Dendritic cell treated with granulocyte-macrophage colony-stimulating factor and Interleukin-4, amounts not matched to agents 40 ng/mL and 50 ng/mL, for 4 days (primary cell): Measurements from ENCODE around the gene MTUS2.

Experiments
- H3K27ac Mint-ChIP-seq: one replicate; pipeline ENCODE4 v1.8.0; 2022; ENCODE audit warnings: mild to moderate bottlenecking, mixed read lengths
- H3K27me3 Mint-ChIP-seq: one replicate; pipeline ENCODE4 v1.8.0; 2022; ENCODE audit warnings: mild to moderate bottlenecking, mixed read lengths
- H3K36me3 Mint-ChIP-seq: one replicate; pipeline ENCODE4 v1.8.0; 2022; ENCODE audit warnings: low read depth, mixed read lengths
- H3K4me1 Mint-ChIP-seq: one replicate; pipeline ENCODE4 v1.8.0; 2022; ENCODE audit warnings: low read depth, mixed read lengths
- H3K4me3 Mint-ChIP-seq: one replicate; pipeline ENCODE4 v1.8.0; 2022; ENCODE audit warnings: mild to moderate bottlenecking, moderate library complexity, mixed read lengths
- H3K9me3 Mint-ChIP-seq: one replicate; pipeline ENCODE4 v1.8.0; 2022; ENCODE audit warnings: mixed read lengths
- intact Hi-C: fragments of 100-400 bp; cut with micrococcal nuclease; formaldehyde crosslinking; loops from one replicate; pipeline ENCODE4 v1.15.0; 2022

The MTUS2 gene

DNA sequence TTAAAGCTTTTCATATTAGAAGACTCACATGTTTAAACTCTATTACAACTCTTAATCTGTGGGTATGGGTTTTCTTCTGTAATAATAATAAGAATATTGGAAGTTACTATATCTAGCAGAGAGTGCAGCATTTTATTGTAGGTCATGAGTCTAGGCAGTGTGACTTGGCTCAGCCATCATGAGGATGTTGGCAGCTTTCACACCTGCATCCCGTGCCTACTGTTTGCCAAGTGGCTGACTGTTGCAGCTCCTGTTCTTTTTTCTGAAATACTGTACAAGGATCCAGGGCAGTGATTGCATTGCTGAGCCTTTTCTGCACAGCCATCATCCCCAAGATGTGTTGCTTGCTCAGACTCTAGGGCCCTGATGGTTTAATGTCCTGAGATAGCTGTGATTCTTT lies 47.4 kb downstream of the MTUS2 start:
- no peak overlapping the region for H3K4me3 Mint-ChIP-seq
- H3K27me3 Mint-ChIP-seq, result no peaks in the 10 kb centered on the region
- intact Hi-C loops, result no loop called here
- peaks cover 18% of the 10 kb centered on the region for H3K9me3 Mint-ChIP-seq
- H3K36me3 Mint-ChIP-seq, result no peaks in the 10 kb centered on the region
- H3K4me1 Mint-ChIP-seq, result peaks cover 8% of the 10 kb centered on the region
- H3K27ac Mint-ChIP-seq, result no peak overlapping the region

DNA sequence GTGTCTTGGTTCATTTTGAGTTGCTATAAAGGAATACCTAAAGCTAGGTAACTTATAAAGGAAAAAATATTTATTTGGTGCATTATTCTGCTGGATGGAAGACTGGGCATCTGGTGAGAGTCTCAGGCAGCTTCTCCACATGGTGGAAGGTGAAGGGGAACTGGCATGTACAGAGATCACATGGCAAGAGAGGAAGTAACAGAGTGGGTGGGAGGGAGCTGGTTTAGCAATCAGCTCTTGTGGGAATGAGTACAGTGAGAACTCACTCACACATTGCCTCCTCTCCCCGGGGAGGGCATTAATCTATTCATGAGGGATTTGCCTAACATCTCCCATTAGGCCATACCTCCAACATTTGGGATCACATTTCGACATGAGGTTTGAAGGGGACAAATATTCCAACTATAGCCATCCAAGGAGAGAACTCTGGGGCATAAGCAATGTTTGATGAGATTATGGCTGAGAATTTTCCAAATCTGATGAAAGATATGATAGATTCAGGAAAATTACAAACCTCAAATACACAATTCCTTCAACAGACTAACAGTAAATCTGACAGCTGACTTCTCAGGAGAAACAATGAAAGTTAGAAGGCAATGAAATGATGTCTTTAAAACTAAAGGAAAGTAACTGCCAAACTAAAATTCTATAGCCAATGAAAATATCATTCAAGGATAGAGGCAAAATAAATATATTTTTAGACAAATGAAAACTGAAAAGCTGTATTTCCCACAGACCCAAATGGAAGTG lies 52.5 kb downstream of the MTUS2 start:
- Mint-ChIP-seq H3K36me3 (no peaks in the 10 kb centered on the region), H3K4me3 (no peak overlapping the region), H3K27me3 (no peaks in the 10 kb centered on the region), H3K27ac (no peak overlapping the region), H3K4me1 (peaks cover 8% of the 10 kb centered on the region), H3K9me3 (peaks cover 22% of the 10 kb centered on the region)
- intact Hi-C loops, result no loop called here

DNA sequence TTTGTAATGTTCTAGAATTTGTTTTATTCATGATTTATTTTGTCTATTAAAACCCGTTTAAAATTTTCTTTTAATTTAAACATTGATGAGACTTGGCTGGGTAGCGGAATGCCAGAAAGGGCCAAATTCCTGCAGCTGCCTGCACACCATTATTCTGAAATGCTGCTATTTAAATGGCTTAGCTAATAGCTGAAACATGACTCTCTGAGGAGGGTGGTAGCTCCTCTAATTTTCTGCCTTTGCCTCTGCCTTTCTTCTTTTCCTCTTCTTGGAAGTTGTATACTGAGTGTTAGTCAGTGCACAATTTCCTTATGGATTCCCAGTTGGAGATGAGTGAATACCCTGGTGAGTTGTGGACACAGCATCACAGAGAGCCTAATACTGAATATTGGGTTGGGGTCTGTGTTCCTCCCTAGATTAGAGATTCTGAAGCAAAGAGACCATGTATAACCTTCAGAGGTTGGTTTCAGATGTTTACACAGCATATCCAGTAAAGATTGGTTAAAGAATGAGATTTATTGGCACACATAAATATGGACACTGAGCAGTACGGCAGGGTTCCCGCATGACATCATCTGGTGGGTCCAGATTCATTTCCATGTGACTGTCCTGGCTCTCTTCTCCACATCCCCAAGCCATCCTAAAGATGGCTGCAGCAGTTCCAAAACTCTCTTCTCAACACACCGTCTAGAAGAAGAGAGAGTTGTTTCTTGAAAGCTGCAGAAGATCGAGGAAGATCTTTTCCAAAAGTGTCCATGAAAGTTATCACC lies 55.9 kb downstream of the MTUS2 start:
- Mint-ChIP-seq H3K36me3 (no peaks in the 10 kb centered on the region), H3K4me3 (no peak overlapping the region), H3K27ac (no peak overlapping the region), H3K9me3 (peaks cover 19% of the 10 kb centered on the region), H3K4me1 (peaks cover 8% of the 10 kb centered on the region), H3K27me3 (no peaks in the 10 kb centered on the region)
- intact Hi-C loops, result no loop called here

DNA sequence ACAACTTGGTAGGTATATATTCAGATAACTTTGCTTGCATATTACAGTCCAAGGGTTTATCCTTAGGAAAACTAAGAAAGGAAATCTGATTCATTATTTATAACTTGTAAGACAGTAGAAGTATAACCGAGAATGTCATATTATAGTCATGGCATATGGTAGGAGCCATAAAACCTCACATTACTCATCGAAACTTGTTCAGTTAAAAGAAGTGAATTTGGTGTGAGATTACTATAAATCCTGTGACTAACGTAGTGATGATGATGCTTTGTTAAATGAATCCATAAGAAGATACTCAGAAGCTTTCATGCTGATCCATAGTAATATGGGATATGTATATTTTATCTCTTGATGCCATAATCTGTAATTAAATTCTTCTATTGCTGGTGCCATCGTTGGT lies 57.3 kb downstream of the MTUS2 start:
- no peaks in the 10 kb centered on the region for H3K36me3 Mint-ChIP-seq
- peaks cover 2% of the 10 kb centered on the region for H3K4me1 Mint-ChIP-seq
- no peak overlapping the region for H3K27ac Mint-ChIP-seq
- intact Hi-C loops, result no loop called here
- H3K9me3 Mint-ChIP-seq, result peaks cover 6% of the 10 kb centered on the region
- H3K27me3 Mint-ChIP-seq, result no peaks in the 10 kb centered on the region
- no peak overlapping the region for H3K4me3 Mint-ChIP-seq

DNA sequence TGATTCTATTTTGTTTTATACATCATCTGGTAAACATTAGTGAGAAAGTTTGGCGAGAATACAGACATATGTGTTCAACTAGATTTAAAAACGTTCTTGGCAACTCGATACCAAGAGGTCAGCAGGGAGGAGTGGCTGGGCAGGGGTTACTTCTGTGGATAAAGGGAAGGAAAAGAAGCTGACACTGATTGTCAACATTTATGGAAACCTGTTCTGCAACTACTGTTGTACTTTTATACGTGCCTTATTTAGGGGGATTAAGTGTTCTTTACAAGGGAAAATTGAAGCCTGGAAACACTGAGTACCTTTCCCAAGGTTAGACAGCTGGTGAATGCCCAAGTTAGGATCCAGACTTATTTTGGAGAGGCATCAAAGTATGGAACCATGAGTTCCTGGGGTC lies 65.0 kb downstream of the MTUS2 start:
- Mint-ChIP-seq H3K4me3 (no peak overlapping the region), H3K27me3 (no peaks in the 10 kb centered on the region), H3K4me1 (no peaks in the 10 kb centered on the region), H3K36me3 (no peaks in the 10 kb centered on the region), H3K27ac (no peak overlapping the region), H3K9me3 (no peaks in the 10 kb centered on the region)
- intact Hi-C loops, result no loop called here

DNA sequence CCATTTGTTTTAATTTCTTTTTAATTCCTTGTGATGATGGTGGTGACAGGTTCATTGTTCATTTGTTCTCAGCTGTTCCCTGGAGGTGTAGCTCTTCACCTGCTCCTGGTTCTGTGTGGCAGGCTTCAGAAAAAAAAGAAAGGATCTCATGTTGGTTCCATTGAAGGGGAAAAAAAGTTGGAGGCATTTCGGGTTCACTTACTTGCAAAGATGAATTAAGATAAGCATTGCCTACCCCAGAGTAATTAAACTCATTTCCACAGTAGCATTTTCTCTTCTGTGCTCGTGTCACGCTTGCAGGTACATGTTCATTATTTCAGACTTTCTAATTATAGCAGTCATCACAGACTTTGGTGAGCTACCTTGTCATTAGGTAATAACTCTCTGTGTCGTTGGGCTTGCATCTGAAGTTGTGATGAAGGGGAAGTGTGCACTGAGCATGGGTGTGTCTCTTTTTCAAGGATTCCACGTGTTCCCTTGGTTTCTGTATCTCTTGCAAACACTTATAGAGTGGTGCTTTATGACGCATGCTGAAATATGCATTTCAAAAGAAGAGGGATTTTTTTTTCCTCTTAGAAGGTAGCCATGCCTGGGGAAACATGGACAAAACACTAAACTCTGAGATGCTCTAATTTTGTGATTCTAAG lies 69.1 kb downstream of the MTUS2 start:
- intact Hi-C loops, result no loop called here
- Mint-ChIP-seq H3K4me3 (no peak overlapping the region), H3K27ac (no peak overlapping the region), H3K27me3 (no peaks in the 10 kb centered on the region), H3K36me3 (no peaks in the 10 kb centered on the region), H3K4me1 (no peaks in the 10 kb centered on the region), H3K9me3 (no peaks in the 10 kb centered on the region)

DNA sequence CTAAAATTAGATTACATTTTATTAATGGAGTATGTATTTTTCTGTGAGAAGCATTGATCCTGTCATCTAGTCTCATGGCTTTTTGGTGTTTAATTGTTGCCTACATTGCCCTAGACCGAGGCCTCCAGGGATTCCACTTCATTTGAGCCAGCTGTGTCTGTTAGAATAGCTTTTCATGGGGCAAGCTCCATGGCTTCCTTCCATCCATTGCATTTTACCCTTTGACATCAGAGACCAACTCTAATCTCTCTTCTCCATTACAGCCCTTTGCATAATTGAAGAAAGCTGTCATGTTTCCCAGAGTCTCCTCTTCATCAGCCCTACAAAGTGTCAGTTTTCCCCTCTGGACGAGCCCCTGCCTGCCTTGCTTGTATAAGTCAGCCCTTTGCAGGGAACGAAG lies 70.6 kb downstream of the MTUS2 start:
- Mint-ChIP-seq H3K27ac (no peak overlapping the region), H3K9me3 (no peaks in the 10 kb centered on the region)

DNA sequence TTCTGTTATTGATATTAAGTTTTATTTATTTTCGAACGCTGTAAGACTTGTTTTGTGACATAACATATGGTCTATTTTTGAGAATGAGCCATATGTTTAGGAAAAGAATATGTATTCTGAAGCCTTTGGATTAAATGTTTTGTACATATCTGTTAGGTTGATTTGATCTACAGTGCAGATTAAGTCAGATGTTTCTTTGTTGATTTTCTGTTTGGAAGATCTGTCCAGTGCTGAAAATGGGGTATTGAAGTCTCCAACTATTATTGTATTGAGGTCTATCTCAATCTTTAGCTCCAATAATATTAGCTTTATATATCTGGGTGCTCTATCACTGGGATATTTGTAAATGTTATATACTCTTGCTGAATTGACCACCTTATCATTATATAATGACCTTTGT lies 97.9 kb downstream of the MTUS2 start:
- no peak overlapping the region for H3K4me3 Mint-ChIP-seq
- no peaks in the 10 kb centered on the region for H3K27me3 Mint-ChIP-seq
- no peaks in the 10 kb centered on the region for H3K4me1 Mint-ChIP-seq
- H3K9me3 Mint-ChIP-seq, result peaks cover 77% of the 10 kb centered on the region
- no peaks in the 10 kb centered on the region for H3K36me3 Mint-ChIP-seq
- H3K27ac Mint-ChIP-seq, result no peak overlapping the region
- intact Hi-C loops, result no loop called here

More for the DNA sequence above, 70.6 kb downstream of the MTUS2 start:
- intact Hi-C loops, result no loop called here
- no peak overlapping the region for H3K4me3 Mint-ChIP-seq
- no peaks in the 10 kb centered on the region for H3K27me3 Mint-ChIP-seq
- H3K36me3 Mint-ChIP-seq, result no peaks in the 10 kb centered on the region
- no peaks in the 10 kb centered on the region for H3K4me1 Mint-ChIP-seq

DNA sequence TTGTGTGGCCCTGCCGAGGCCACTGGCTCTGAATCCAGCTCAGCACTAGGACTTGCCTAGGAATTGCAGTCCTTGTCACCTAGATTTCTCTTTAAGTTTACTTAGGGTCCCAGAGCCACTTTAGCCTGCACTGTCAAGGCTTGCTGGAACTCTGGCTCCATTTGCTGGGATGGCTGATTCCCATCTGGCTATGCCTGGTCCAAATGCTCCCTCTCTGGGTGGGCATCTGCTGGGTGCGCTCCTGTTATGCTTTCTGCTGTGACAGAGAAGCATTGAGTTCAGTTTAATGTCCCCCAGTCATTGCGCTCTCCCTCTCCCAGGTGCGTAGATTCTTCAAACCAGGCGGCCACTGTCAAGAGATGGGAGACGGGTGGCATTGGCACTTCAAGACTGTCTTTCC lies 102.2 kb downstream of the MTUS2 start:
- Mint-ChIP-seq H3K27ac (no peak overlapping the region), H3K27me3 (no peaks in the 10 kb centered on the region), H3K36me3 (no peaks in the 10 kb centered on the region), H3K4me3 (no peak overlapping the region), H3K4me1 (no peaks in the 10 kb centered on the region), H3K9me3 (peaks cover 38% of the 10 kb centered on the region)
- intact Hi-C loops, result no loop called here

DNA sequence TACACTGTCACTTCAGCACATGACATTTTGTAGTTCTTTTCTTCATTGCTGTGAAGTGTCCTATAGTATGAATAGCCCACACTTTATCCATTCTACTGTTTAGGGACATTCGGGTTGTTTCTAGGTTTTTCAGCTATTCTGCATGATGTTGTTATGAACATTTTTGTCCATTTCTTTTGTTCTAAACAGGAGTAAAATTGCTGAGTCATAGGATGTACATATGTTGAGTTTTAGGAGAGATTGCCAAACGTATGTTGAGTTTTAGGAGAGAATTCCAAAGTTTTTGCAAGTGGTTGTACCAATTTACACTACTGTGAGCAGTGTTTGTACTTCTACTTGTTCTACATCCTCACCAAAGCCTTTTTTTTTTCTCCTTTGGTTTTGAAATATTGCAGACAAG lies 115.0 kb downstream of the MTUS2 start:
- Mint-ChIP-seq H3K27ac (no peak overlapping the region), H3K27me3 (no peaks in the 10 kb centered on the region), H3K4me1 (no peaks in the 10 kb centered on the region), H3K4me3 (no peak overlapping the region), H3K36me3 (no peaks in the 10 kb centered on the region), H3K9me3 (no peaks in the 10 kb centered on the region)
- intact Hi-C loops, result no loop called here

DNA sequence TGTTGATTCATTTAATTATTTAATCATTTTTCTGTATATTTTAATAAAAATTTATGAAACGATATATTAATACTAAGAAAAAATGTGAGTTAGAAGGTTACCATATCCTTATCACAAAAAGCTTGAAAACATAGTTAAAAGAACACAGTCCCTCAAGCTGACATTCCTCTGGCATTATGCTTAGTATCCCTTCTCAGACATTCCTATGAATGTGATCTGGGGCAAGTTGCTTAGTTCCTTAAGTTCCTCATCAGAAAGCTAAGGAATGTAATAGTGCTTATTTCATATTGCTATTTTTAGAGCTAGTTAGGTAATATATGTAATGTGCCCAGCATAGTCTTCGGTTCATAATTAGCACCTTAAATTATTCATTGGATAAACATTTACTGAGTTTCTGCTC lies 122.8 kb downstream of the MTUS2 start:
- no peak overlapping the region for H3K4me3 Mint-ChIP-seq
- H3K36me3 Mint-ChIP-seq, result no peaks in the 10 kb centered on the region
- intact Hi-C loops, result no loop called here
- H3K27ac Mint-ChIP-seq, result no peak overlapping the region
- no peaks in the 10 kb centered on the region for H3K4me1 Mint-ChIP-seq
- no peaks in the 10 kb centered on the region for H3K9me3 Mint-ChIP-seq
- H3K27me3 Mint-ChIP-seq, result peaks cover 2% of the 10 kb centered on the region

DNA sequence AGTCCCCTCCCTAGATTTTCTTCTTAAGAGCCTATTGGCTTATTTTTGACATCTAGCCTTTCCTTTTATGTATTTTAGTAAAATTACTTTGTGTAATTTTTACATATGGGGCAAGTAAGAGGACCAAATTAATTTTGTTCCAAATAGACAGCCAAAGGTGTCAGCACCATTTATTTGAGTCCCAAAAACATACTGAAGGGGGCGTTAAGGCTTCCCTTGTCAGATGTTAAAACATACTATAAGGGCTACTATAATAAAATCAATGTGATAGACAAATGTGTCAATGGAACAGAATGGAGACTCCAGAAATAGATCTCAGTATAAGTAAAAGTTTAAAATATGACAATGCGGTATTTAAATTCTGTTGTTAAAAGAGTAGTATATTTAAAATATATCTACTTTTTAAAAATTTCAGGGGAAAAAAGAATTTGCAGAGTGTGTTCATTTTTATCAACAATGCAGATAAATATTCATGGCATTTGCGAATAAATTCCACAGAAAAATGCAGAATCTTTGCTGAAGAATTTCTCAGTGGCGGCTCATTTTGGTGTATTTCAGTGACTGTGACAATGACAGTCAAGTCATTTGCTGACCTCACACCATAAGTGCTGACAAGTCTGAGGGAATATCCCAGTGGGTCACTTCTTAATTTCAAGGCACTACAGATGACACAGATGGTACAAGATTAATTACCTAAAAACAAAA lies 133.7 kb downstream of the MTUS2 start:
- no peak overlapping the region for H3K27ac Mint-ChIP-seq
- no peaks in the 10 kb centered on the region for H3K9me3 Mint-ChIP-seq
- H3K4me3 Mint-ChIP-seq, result no peak overlapping the region
- no peaks in the 10 kb centered on the region for H3K36me3 Mint-ChIP-seq
- no peaks in the 10 kb centered on the region for H3K4me1 Mint-ChIP-seq
- intact Hi-C loops, result no loop called here
- H3K27me3 Mint-ChIP-seq, result peaks cover 1% of the 10 kb centered on the region

DNA sequence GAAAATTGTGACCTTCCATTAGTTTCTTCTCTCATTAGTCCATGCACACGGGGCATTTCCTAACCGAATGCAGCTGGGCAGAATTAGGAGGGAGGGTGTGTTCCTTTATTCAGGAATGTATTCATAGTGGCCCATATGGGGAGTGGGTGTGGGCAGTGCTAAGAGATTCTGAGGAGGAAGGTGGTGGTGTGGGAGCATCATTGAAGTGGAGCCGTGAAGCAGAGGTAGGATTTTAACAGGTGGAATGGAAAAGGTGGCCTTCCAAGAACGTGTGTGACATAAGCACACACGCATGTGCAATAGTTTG lies 134.2 kb downstream of the MTUS2 start:
- H3K27ac Mint-ChIP-seq, result no peak overlapping the region
- intact Hi-C loops, result no loop called here
- H3K9me3 Mint-ChIP-seq, result no peaks in the 10 kb centered on the region
- H3K27me3 Mint-ChIP-seq, result peaks cover 1% of the 10 kb centered on the region
- no peaks in the 10 kb centered on the region for H3K4me1 Mint-ChIP-seq
- no peaks in the 10 kb centered on the region for H3K36me3 Mint-ChIP-seq
- no peak overlapping the region for H3K4me3 Mint-ChIP-seq

DNA sequence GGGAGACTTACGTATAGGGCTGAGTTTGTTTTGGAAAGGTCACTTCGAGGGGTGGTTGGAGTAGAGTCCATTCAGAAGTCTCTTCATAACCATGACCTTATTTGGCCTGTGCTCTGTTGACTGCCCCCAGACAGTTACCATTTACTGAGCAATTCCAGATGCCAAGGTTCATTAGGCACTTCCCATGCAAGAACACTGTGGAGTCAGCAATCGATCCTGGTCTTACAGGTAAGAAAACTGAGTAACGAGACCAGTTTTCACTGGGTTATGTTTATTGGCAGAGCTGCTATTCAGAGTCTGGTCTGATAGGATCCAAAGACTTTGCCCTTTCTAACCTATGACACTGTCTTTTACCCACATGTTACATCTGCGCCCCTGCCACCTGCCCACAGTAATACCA lies 134.7 kb downstream of the MTUS2 start:
- Mint-ChIP-seq H3K36me3 (no peaks in the 10 kb centered on the region), H3K27ac (no peak overlapping the region), H3K9me3 (no peaks in the 10 kb centered on the region), H3K27me3 (peaks cover 1% of the 10 kb centered on the region), H3K4me3 (no peak overlapping the region), H3K4me1 (no peaks in the 10 kb centered on the region)
- intact Hi-C loops, result no loop called here
